Endothelial cell (in vitro differentiated cells): ENCODE data around the gene FSTL3. TPM values are rescaled to one million over a fixed set of nuclear protein-coding genes. Genes with fewer than 3 reads are reported as not detected.

Experiments
- DNase-seq: peaks from one replicate; pipeline ENCODE4 v3.0.0; 2021; ENCODE audit warnings: low spot score
- H3K27ac Mint-ChIP-seq: one replicate; pipeline ENCODE4 v1.8.0; 2021; ENCODE audit warnings: mixed read lengths, inconsistent platforms; ENCODE audit not compliant: unreplicated experiment
- H3K27me3 Mint-ChIP-seq: one replicate; pipeline ENCODE4 v1.8.0; 2021; ENCODE audit warnings: mild to moderate bottlenecking, moderate library complexity, mixed read lengths, inconsistent platforms; ENCODE audit not compliant: unreplicated experiment
- H3K36me3 Mint-ChIP-seq: one replicate; pipeline ENCODE4 v1.8.0; 2021; ENCODE audit warnings: mild to moderate bottlenecking, low read depth, mixed read lengths, inconsistent platforms; ENCODE audit not compliant: unreplicated experiment
- H3K4me1 Mint-ChIP-seq: one replicate; pipeline ENCODE4 v1.8.0; 2021; ENCODE audit warnings: mild to moderate bottlenecking, mixed read lengths, inconsistent platforms; ENCODE audit not compliant: unreplicated experiment
- H3K4me3 Mint-ChIP-seq: one replicate; pipeline ENCODE4 v1.8.0; 2021; ENCODE audit warnings: mild to moderate bottlenecking, mixed read lengths, inconsistent platforms; ENCODE audit not compliant: unreplicated experiment
- H3K9me3 Mint-ChIP-seq: one replicate; pipeline ENCODE4 v1.8.0; 2021; ENCODE audit warnings: mixed read lengths, inconsistent platforms; ENCODE audit not compliant: unreplicated experiment
- total RNA-seq: library from RNA; stranded (reverse); fragmentation: NEBNext Ultra II Directional; extraction: Animal tissue kit (Norgen Biotek cat#: 25700); gene quantifications from one replicate; pipeline ENCODE4 v1.2.1, GENCODE V29; 2021; ENCODE audit not compliant: unreplicated experiment
- TF ChIP-seq, protein P1 (sequence below): fragments of 200-600 bp; sonication (generic); IDR thresholded peaks from one replicate; pipeline ENCODE4 v1.5.0; 2021; ENCODE audit warnings: antibody characterized with exemption; ENCODE audit not compliant: unreplicated experiment

Gene FSTL3
- total RNA-seq, 1 donor from 2014 or later, result 6.5 TPM

DNA sequence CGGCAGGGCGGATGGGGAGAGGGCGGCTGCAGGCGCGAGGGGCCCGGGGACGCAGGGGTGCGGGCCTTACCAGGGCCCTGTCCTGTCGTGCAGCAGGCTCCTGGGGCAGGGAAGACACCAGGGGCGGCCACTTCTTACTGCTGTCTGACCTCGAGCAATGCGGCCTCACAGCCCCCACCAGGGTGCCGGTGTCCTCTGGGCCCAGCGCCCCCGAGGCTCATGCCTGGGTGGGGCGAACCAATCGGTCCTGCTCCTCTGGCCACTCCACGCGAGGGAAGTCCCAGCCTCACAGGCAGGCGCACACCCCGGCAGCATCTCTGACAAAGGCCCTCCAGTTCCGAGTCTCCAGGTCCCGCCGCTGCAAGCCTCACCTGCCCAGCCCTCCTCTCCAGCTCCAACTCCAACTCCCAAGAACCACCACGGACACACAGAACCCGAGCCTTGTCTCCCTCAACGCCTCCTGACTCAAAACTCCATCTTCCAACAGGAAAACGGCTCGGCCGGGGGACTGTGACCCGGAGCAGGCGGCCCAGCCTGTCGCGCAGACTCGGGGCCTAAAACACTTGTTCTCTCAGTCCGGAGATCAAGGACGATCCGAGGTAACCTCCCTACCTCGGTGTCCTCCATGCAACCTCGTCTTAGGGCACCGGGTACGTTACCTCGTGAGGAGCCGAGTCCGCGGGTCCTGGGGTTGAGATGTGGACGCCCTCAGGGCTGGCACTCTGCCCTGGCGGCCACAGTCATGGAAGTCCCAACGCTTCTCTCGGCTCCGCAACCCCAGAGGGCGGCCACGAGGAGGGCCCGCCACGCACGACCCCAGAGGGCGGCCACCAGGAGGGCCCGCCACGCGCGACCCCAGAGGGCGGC lies 30.0 kb upstream of the FSTL3 start:
- Mint-ChIP-seq H3K4me1 (no peaks in the 10 kb centered on the region), H3K27me3 (peaks cover 2% of the 10 kb centered on the region), H3K9me3 (no peaks in the 10 kb centered on the region), H3K36me3 (no peaks in the 10 kb centered on the region), H3K4me3 (no peak overlapping the region), H3K27ac (no peak overlapping the region)
- TF ChIP-seq, protein P1, sequence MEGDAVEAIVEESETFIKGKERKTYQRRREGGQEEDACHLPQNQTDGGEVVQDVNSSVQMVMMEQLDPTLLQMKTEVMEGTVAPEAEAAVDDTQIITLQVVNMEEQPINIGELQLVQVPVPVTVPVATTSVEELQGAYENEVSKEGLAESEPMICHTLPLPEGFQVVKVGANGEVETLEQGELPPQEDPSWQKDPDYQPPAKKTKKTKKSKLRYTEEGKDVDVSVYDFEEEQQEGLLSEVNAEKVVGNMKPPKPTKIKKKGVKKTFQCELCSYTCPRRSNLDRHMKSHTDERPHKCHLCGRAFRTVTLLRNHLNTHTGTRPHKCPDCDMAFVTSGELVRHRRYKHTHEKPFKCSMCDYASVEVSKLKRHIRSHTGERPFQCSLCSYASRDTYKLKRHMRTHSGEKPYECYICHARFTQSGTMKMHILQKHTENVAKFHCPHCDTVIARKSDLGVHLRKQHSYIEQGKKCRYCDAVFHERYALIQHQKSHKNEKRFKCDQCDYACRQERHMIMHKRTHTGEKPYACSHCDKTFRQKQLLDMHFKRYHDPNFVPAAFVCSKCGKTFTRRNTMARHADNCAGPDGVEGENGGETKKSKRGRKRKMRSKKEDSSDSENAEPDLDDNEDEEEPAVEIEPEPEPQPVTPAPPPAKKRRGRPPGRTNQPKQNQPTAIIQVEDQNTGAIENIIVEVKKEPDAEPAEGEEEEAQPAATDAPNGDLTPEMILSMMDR, result no peak
- no peak for DNase-seq

DNA sequence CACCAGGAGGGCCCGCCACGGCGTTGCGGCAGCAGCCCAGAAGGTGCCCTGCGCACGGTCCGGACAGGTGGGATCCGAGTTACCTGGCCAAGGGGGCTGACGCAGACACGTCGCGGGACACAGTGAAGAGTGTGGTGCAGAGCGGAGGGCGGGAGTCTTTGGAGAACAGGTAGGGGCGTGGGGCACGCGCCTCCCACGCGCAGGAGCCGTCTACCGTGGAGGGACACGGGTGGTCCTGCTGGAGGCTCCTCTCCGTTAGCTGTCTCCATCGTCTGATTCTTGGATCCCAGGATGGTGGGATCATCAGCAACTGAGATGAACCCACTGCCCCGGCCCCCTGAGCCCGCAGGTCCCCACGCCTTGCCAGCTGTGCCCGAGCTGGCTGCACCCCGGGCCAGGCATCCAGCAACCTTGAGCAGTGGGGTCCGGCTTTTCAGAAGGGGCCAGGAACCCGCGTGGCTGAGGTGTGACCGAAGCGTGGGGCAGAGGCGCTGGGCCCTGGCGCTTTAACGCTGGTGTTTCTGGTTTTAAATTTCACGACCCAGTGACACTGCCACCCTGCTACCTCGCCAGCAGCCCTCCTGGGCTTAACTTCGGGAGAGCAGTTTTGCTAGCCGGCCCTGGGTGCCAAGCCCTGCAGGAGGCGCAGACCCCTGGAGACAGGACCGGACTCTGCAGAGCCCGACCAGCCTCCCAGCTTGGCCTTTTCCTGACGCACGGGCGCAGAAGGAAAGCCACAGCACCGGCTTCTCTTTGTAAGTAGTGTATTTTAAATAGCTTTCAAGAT lies 29.2 kb upstream of the FSTL3 start:
- no peak for DNase-seq
- TF ChIP-seq, protein P1, result no peak
- H3K9me3 Mint-ChIP-seq, result no peaks in the 10 kb centered on the region
- H3K27ac Mint-ChIP-seq, result no peak overlapping the region
- no peaks in the 10 kb centered on the region for H3K4me1 Mint-ChIP-seq
- peaks cover 2% of the 10 kb centered on the region for H3K27me3 Mint-ChIP-seq
- H3K4me3 Mint-ChIP-seq, result no peak overlapping the region
- H3K36me3 Mint-ChIP-seq, result no peaks in the 10 kb centered on the region

DNA sequence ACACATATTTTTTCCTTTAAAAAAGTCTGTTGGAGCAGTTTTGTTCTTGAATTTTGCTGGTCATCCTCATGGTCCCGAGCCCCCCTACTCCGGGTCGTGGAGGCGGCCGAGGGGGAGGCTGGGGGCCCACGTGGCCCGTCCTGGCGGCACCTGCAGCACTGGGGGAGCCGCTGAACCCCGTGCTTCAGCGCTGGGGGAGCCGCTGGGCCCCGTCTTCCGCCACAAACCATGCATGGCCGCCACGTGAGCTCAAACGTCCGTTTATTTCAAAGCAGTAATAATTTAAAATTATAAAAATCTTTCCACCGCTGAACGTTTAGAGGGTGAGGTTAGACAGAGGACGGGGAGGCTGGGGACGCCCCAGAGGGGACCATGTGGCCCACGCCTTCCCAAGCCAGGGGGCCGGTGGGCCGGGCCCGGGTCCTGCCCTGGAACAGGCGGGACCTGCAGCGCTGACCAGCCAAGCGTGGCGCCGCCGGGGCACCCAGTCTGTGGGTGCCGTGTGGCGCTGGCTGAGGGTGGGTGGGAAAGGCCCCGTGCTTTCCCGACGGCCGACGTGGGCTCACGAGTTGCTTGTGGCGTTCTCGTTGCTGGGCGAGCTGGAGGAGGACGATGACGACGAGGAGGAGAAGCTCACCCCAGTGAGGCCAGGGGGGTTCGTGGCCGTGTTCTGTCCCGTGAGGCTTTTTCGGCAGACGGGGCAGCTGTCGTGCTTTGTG lies 28.5 kb upstream of the FSTL3 start:
- Mint-ChIP-seq H3K9me3 (no peaks in the 10 kb centered on the region), H3K36me3 (no peaks in the 10 kb centered on the region), H3K4me1 (no peaks in the 10 kb centered on the region), H3K4me3 (no peak overlapping the region), H3K27me3 (peaks cover 2% of the 10 kb centered on the region), H3K27ac (no peak overlapping the region)
- DNase-seq, result no peak
- TF ChIP-seq, protein P1, result no peak

DNA sequence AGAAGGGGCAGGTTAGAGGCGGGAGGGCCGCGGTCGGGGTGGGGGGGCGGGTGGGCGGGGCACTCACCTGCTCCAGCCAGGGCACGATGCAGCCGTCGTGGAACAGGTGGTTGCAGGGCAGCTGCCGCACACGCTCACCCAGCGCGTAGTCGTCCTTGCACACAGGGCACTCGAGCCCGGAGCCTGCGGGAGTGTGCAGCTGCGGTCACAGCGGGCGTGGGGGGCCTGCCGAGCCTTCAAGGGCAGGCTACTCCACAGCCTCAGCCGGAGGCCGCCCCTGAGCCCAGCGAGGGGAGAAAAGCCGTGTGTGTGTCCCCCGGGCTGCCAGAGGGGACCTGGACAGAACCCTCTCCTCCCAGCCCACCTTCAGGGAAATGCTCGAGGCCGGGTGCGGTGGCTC lies 27.9 kb upstream of the FSTL3 start:
- H3K4me1 Mint-ChIP-seq, result no peaks in the 10 kb centered on the region
- H3K27me3 Mint-ChIP-seq, result peaks cover 2% of the 10 kb centered on the region
- H3K4me3 Mint-ChIP-seq, result no peak overlapping the region
- H3K27ac Mint-ChIP-seq, result no peak overlapping the region
- no peaks in the 10 kb centered on the region for H3K9me3 Mint-ChIP-seq
- TF ChIP-seq, protein P1, result no peak
- no peak for DNase-seq
- no peaks in the 10 kb centered on the region for H3K36me3 Mint-ChIP-seq
